ENCODE data around the gene AHRR.
"Not testable (repeated sequence)": the region's sequence is repeated elsewhere in the genome, so short reads cannot be mapped to it uniquely, and the experiment has no call there.

Gene AHRR

GRCh38 chr5:375921-376798 is 54.6 kb downstream of the AHRR start:
- Histone ChIP-seq H3K9ac (ENCODE audit: low read depth, low read length) (no peak overlapping the region), H3K9me3 (ENCODE audit: control insufficient read depth, insufficient read depth, low read length) (no peaks in the 10 kb centered on the region), H3K4me3 (ENCODE audit: low read depth, low read length) (no peak overlapping the region), H3K36me3 (ENCODE audit: control insufficient read depth, insufficient read depth, low read length) (no peaks in the 10 kb centered on the region), H3K4me1 (ENCODE audit: control insufficient read depth, insufficient read depth, low read length) (peaks cover 4% of the 10 kb centered on the region; the same call in 1 of the 2 replicates), H3K27ac (ENCODE audit: low read depth, low read length) (no peak overlapping the region), H3K27me3 (ENCODE audit: control insufficient read depth, insufficient read depth, low read length) (peaks cover 21% of the 10 kb centered on the region)

- Histone ChIP-seq H3K36me3 (ENCODE audit: control insufficient read depth, insufficient read depth, low read length) (no peaks in the 10 kb centered on the region), H3K27ac (ENCODE audit: low read depth, low read length) (no peak overlapping the region), H3K9me3 (ENCODE audit: control insufficient read depth, insufficient read depth, low read length) (no peaks in the 10 kb centered on the region), H3K9ac (ENCODE audit: low read depth, low read length) (no peak overlapping the region), H3K27me3 (ENCODE audit: control insufficient read depth, insufficient read depth, low read length) (peaks cover 21% of the 10 kb centered on the region), H3K4me1 (ENCODE audit: control insufficient read depth, insufficient read depth, low read length) (peaks cover 4% of the 10 kb centered on the region; the same call in 1 of the 2 replicates), H3K4me3 (ENCODE audit: low read depth, low read length) (no peak overlapping the region)
Observed at GRCh38 chr5:376799-377325, 55.3 kb downstream of the AHRR start.

GRCh38 chr5:377326-377981 is 55.9 kb downstream of the AHRR start:
- Histone ChIP-seq H3K4me3 (ENCODE audit: low read depth, low read length) (no peak overlapping the region), H3K4me1 (ENCODE audit: control insufficient read depth, insufficient read depth, low read length) (peaks cover 4% of the 10 kb centered on the region; the same call in 1 of the 2 replicates), H3K9me3 (ENCODE audit: control insufficient read depth, insufficient read depth, low read length) (no peaks in the 10 kb centered on the region), H3K27ac (ENCODE audit: low read depth, low read length) (no peak overlapping the region), H3K9ac (ENCODE audit: low read depth, low read length) (no peak overlapping the region), H3K36me3 (ENCODE audit: control insufficient read depth, insufficient read depth, low read length) (no peaks in the 10 kb centered on the region), H3K27me3 (ENCODE audit: control insufficient read depth, insufficient read depth, low read length) (peaks cover 21% of the 10 kb centered on the region)

- Histone ChIP-seq H3K9ac (ENCODE audit: low read depth, low read length) (no peak overlapping the region), H3K9me3 (ENCODE audit: control insufficient read depth, insufficient read depth, low read length) (no peaks in the 10 kb centered on the region), H3K27me3 (ENCODE audit: control insufficient read depth, insufficient read depth, low read length) (peaks cover 15% of the 10 kb centered on the region), H3K36me3 (ENCODE audit: control insufficient read depth, insufficient read depth, low read length) (no peaks in the 10 kb centered on the region), H3K4me1 (ENCODE audit: control insufficient read depth, insufficient read depth, low read length) (no peaks in the 10 kb centered on the region), H3K27ac (ENCODE audit: low read depth, low read length) (no peak overlapping the region), H3K4me3 (ENCODE audit: low read depth, low read length) (no peak overlapping the region)
Observed at GRCh38 chr5:378301-378891, 56.9 kb downstream of the AHRR start.

- no peak overlapping the region for H3K9ac ChIP-seq (ENCODE audit: low read depth, low read length)
- no peaks in the 10 kb centered on the region for H3K36me3 ChIP-seq (ENCODE audit: control insufficient read depth, insufficient read depth, low read length)
- no peaks in the 10 kb centered on the region for H3K4me1 ChIP-seq (ENCODE audit: control insufficient read depth, insufficient read depth, low read length)
- peaks cover 9% of the 10 kb centered on the region for H3K27me3 ChIP-seq (ENCODE audit: control insufficient read depth, insufficient read depth, low read length)
- no peak overlapping the region for H3K27ac ChIP-seq (ENCODE audit: low read depth, low read length)
- H3K9me3 ChIP-seq (ENCODE audit: control insufficient read depth, insufficient read depth, low read length), result no peaks in the 10 kb centered on the region
- no peak overlapping the region for H3K4me3 ChIP-seq (ENCODE audit: low read depth, low read length)
Observed at GRCh38 chr5:378976-379742, 57.6 kb downstream of the AHRR start.

GRCh38 chr5:380701-381309 is 59.3 kb downstream of the AHRR start:
- Histone ChIP-seq H3K27ac (ENCODE audit: low read depth, low read length) (no peak overlapping the region), H3K9ac (ENCODE audit: low read depth, low read length) (no peak overlapping the region), H3K4me3 (ENCODE audit: low read depth, low read length) (no peak overlapping the region), H3K4me1 (ENCODE audit: control insufficient read depth, insufficient read depth, low read length) (no peaks in the 10 kb centered on the region), H3K9me3 (ENCODE audit: control insufficient read depth, insufficient read depth, low read length) (no peaks in the 10 kb centered on the region), H3K36me3 (ENCODE audit: control insufficient read depth, insufficient read depth, low read length) (no peaks in the 10 kb centered on the region), H3K27me3 (ENCODE audit: control insufficient read depth, insufficient read depth, low read length) (no peaks in the 10 kb centered on the region)

DNA sequence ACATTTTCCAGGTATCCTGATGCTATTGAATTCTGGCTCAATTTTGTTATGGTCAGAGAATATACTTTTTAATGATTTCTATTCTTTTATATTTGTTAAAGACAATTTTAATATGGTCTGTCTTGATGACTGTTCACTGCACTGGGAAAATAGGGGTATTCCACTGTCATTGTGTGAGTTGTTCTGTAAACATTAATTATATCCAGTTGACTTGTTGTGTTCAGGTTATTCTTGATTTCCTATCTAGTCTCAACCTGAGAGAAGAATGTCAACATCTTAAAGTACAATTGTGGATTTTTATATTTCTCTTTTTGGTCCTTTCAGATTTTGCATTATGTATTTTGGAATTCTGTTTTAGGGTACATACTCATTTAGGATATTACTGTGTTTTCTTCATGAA is 61.6 kb downstream of the AHRR start:
- no peak overlapping the region for H3K27ac ChIP-seq (ENCODE audit: low read depth, low read length)
- H3K4me1 ChIP-seq (ENCODE audit: control insufficient read depth, insufficient read depth, low read length), result no peaks in the 10 kb centered on the region
- H3K27me3 ChIP-seq (ENCODE audit: control insufficient read depth, insufficient read depth, low read length), result no peaks in the 10 kb centered on the region; the same call in 1 of the 2 replicates
- no peak overlapping the region for H3K9ac ChIP-seq (ENCODE audit: low read depth, low read length)
- no peaks in the 10 kb centered on the region for H3K36me3 ChIP-seq (ENCODE audit: control insufficient read depth, insufficient read depth, low read length)
- H3K4me3 ChIP-seq (ENCODE audit: low read depth, low read length), result no peak overlapping the region
- no peaks in the 10 kb centered on the region for H3K9me3 ChIP-seq (ENCODE audit: control insufficient read depth, insufficient read depth, low read length)

- Histone ChIP-seq H3K27ac (ENCODE audit: low read depth, low read length) (no peak overlapping the region), H3K27me3 (ENCODE audit: control insufficient read depth, insufficient read depth, low read length) (no peaks in the 10 kb centered on the region; the same call in 1 of the 2 replicates), H3K4me3 (ENCODE audit: low read depth, low read length) (no peak overlapping the region), H3K4me1 (ENCODE audit: control insufficient read depth, insufficient read depth, low read length) (no peaks in the 10 kb centered on the region), H3K9ac (ENCODE audit: low read depth, low read length) (no peak overlapping the region), H3K36me3 (ENCODE audit: control insufficient read depth, insufficient read depth, low read length) (no peaks in the 10 kb centered on the region), H3K9me3 (ENCODE audit: control insufficient read depth, insufficient read depth, low read length) (no peaks in the 10 kb centered on the region)
Observed at GRCh38 chr5:383621-384020, 62.1 kb downstream of the AHRR start.

DNA sequence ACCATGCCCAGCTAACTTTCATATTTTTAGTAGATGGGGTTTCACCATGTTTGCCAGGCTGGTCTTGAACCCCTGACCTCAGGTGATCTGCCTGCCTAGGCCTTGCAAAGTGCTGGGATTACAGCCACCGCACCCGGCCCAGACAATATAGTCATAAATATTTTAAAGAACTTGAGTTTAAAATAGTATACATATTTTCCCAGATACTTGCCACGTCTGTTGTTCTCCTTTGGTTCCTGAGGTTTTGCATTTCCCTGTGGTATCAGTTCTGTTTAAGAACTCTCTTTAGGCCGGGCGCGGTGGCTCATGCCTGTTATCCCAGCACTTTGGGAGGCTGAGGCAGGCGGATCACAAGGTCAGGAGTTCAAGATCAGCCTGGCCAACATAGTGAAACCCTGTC is 63.1 kb downstream of the AHRR start:
- not testable (repeated sequence) for H3K4me3 ChIP-seq (ENCODE audit: low read depth, low read length); H3K27me3 ChIP-seq (ENCODE audit: control insufficient read depth, insufficient read depth, low read length); H3K36me3 ChIP-seq (ENCODE audit: control insufficient read depth, insufficient read depth, low read length)

DNA sequence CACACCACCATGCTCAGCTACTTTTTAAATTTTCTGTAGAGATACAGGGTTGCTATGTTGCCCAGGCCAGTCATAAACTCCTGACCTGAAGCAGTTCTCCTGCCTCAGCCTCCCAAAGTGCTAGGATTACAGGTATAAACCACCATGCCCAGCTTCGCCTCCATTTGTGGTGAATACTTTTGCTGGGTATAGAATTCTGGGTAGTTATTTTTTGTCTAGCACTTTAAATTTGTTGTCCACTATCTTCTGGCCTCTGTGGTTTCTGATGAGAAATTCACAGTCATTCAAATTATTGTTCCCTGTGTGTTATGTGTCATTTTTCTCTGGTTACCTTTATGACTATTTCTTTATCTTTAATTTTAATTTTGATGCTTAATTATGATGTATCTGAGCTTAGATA is 63.8 kb downstream of the AHRR start:
- Histone ChIP-seq H3K4me3 (ENCODE audit: low read depth, low read length) (no peak overlapping the region), H3K4me1 (ENCODE audit: control insufficient read depth, insufficient read depth, low read length) (no peaks in the 10 kb centered on the region), H3K27me3 (ENCODE audit: control insufficient read depth, insufficient read depth, low read length) (no peaks in the 10 kb centered on the region; the same call in 1 of the 2 replicates), H3K9ac (ENCODE audit: low read depth, low read length) (no peak overlapping the region), H3K9me3 (ENCODE audit: control insufficient read depth, insufficient read depth, low read length) (no peaks in the 10 kb centered on the region), H3K36me3 (ENCODE audit: control insufficient read depth, insufficient read depth, low read length) (no peaks in the 10 kb centered on the region), H3K27ac (ENCODE audit: low read depth, low read length) (no peak overlapping the region)

More for the DNA sequence above, 63.1 kb downstream of the AHRR start:
- H3K4me1 ChIP-seq (ENCODE audit: control insufficient read depth, insufficient read depth, low read length); H3K27ac ChIP-seq (ENCODE audit: low read depth, low read length); H3K9me3 ChIP-seq (ENCODE audit: control insufficient read depth, insufficient read depth, low read length); H3K9ac ChIP-seq (ENCODE audit: low read depth, low read length): not testable (repeated sequence)

Measured in HUES48 (cell line).